Right lobe of liver (tissue), 4 donors: ENCODE data around the gene PLN.

ENCODE experiments used
- CTCF ChIP-seq, 4 donors: fragments of 200-600 bp in 3 of 4; fragments of 450-650 bp in 1 of 4; IDR thresholded peaks; one replicate each; pipeline versions ENCODE4 v1.5.1 to v1.8.0; 2016 to 2022; ENCODE audit warnings: antibody characterized with exemption in 4 of 4, mild to moderate bottlenecking in 2 of 4
- POLR2A ChIP-seq: fragments of 450-650 bp; IDR thresholded peaks from one replicate; pipeline ENCODE4 v1.6.1; 2017; ENCODE audit warnings: antibody characterized with exemption, mild to moderate bottlenecking
- donor health status: DM: no; HTN: no; CAD: no.
- donor health status: DM: no; HTN: no; CAD: no.
- donor health status: DM: no; HTN: yes; CAD: no.

DNA sequence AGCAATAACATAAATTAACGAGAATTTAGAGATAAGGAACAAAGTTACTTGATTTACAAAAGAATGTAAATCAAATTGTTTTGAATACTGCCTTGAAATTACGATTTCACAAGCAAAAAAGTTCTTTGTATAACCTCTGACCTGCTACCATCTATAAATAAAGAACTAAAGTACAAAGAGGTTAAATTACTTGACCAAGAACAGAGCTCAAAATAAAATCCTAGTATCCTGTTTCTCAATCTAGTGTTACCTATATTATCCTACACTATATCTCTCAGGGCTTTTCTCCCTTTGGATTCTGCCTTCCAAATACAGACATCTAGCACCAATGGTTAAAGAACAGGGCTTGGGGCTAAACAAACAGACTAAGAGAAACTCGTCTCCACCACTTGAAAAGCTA is 43.8 kb downstream of the PLN start:
- TF ChIP-seq CTCF (IDR thresholded peaks at IDR 0.05), result no peak
- TF ChIP-seq POLR2A, result no peak
